HG03520 (cell line): ENCODE measurements around the gene TADA1.
"Not testable (repeated sequence)": the region's sequence is repeated elsewhere in the genome, so short reads cannot be mapped to it uniquely, and the experiment has no call there.

Experiments used
- ATAC-seq: cut with Tn5 transposase; IDR thresholded peaks from one replicate; pipeline ENCODE4 v1.9.1; 2021; ENCODE audit warnings: mild to moderate bottlenecking, moderate library complexity; ENCODE audit not compliant: unreplicated experiment

The TADA1 gene

DNA sequence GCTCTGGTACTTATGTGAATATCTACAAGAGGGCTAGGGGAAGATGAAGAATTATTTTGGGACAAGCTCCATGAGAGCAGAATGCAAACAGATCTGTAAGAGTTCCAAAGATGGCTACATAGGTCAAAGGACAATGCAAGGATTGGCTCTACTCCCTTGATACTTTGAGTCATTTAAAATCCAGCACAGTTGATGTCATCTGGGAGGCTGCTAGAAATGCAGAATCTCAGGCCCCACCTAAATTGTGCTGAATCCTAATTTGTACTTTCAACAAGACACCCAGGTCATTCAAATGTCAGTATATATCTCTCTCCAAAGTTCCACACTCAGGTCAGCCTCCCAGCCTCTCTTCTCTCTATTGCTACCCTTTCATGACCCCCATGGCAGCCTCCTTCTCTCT lies 23.7 kb upstream of the TADA1 start:
- no peak for ATAC-seq

DNA sequence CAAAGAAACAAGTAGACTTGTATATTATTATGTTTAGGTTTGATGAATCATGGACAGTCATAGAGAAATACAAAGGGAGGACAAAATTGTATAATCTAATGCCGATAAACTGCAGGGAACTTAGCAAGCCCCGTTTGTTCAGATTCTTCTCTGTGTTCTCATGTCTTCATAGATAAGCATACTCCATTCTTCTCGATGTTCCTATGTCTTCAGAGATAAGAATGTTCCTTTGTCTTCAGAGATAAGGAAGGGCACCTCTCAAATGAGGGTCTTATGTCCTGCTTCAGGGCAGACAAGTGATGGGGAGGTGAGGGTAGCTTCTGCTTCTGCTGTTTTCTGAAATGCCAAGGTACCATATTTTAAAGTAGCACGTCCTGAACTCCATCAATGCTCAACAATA lies 19.7 kb upstream of the TADA1 start:
- no peak for ATAC-seq

- no peak for ATAC-seq
Observed at GRCh38 chr1:166889776-166890175, 13.7 kb upstream of the TADA1 start.

DNA sequence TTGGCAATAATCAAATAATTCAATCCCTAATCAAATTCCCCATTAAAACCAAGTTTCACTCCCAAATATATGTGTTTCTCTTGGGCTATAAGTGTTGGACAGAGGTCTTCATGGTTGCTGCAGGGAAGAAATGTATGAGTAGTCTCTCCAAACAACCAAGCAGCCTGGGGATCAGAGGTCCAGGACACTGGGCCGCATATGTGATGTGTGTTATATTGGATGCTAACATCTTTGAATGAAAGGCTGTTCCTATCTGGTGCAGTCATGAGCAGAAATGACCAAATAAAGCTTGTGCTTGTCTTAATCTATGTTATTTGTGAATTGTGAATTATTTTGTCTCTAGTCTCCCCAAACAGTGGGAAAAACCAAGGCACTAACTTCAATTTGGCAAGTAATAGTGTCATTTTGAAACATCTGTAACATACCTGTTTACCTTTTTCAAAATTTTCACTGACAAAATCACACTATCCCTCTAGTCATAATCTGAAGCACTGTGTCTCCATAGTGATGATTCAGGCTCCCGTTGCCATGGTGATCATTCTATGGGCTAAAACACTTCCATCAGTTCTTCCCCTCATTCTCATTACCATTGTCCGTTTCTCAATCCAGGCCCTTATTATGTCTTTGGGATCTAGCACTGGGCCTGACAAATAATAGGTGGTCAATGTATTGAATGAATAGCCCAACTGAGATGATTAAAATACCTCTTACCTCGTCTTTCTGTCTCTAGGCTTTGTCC lies 12.5 kb upstream of the TADA1 start:
- ATAC-seq = no peak

DNA sequence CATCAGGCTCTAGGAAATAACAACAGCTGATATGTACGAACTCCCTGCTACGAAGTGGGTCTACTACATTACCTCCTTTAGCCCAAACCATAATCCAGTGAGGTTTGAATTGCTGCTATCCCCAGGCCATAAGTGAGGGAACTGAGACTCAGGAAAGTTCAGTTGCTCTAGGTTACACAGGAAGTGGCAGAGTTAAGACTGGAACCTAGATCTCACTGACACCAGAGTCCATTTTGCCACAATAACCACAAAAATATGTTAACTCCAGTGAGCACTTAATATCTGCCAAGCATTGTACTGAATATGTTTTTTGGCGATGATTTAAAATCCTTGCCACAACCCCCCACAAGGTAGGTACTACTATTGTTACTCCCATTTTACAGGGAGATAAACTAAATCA lies 8.9 kb upstream of the TADA1 start:
- peak; percentile 12 for ATAC-seq

GRCh38 chr1:166884040-166884642 lies 8.1 kb upstream of the TADA1 start:
- ATAC-seq = peak; percentile 61

DNA sequence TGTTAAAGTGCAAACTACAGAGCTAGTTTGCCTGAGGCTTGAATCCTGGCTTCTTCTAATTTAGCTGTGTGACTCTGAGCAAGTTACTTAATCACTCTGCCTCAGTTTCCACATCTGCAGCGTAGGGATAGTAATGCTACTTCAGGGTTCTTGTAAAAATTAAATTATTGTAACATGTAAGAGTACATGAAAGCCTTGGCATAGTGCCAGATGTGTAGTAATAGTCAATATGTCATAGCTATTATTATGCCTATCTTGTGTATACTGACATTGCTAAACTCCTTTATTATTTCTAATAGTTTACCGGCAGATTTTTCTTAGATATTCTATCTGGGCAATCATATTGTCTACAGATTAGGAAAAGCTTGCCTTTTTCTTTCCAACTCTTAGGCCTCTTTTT lies 6.8 kb upstream of the TADA1 start:
- ATAC-seq = no peak

DNA sequence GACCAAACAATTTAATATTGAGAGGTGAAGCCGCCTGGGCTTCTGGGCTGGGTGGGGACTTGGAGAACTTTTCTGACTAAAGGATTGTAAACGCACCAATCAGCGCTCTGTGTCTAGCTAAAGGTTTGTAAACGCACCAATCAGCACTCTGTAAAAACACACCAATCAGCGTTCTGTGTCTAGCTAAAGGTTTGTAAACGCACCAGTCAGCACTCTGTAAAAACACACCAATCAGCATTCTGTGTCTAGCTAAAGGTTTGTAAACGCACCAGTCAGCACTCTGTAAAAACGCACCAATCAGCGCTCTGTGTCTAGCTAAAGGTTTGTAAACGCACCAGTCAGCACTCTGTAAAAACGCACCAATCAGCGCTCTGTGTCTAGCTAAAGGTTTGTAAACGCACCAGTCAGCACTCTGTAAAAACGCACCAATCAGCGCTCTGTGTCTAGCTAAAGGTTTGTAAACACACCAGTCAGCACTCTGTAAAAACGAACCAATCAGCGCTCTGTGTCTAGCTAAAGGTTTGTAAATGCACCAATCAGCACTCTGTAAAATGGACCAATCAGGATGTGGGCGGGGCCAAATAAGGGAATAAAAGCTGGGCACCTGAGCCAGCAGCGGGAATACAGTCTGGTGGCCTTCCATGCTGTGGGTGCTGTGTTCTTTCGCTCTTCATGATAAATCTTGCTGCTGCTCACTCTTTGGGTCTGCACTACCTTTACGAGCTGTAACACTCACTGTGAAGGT lies 2.3 kb upstream of the TADA1 start:
- not testable (repeated sequence) for ATAC-seq

- ATAC-seq = peak; percentile 3
Observed at GRCh38 chr1:166876540-166876838, 425 bp upstream of the TADA1 start.

DNA sequence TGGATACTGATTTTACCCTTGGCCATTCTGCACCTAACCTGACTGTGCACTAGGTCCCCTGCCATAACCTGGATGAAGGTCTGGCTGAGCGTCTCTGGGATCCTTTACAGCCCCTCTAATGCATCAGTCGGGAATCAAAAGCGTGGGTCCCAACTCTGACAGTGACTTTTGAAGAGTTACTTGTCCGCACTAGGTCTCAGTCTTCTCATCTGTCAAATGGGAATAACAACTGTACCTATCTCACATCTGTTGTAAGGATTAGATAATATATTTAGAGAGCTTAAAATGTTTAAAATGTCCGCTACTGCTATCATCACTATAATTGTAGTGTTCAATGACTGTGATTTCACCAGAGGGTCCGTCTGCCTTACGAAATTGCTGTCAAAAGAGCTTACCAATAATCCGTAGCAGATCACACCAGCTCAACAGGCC lies 746 bp downstream of the TADA1 start:
- ATAC-seq = no peak

- no peak for ATAC-seq
Observed at GRCh38 chr1:166874464-166874863, 1.6 kb downstream of the TADA1 start.

GRCh38 chr1:166870584-166870983 lies 5.5 kb downstream of the TADA1 start:
- ATAC-seq = no peak

GRCh38 chr1:166869318-166870099 lies 6.6 kb downstream of the TADA1 start:
- ATAC-seq = no peak

GRCh38 chr1:166868639-166869038 lies 7.4 kb downstream of the TADA1 start:
- no peak for ATAC-seq

- no peak for ATAC-seq
Observed at GRCh38 chr1:166865926-166866325, 10.1 kb downstream of the TADA1 start.

DNA sequence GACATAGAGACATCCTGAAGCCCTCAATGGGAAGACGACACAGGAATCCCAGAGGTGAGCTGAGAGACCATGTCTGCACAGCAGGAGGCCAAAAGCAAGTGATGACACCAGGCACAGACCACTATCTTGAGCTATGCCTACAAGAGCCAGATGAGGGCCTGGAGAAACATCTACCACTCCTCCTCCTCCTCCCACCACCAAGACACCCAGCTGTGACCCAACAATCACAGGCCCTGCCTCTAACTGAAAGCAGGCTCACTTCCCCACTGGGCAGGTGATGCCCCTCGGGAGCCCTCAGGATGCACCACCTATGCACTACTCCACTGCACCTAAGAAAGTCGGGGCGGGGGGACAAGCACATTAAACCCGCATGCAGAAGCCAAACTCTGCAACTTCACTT lies 16.5 kb downstream of the TADA1 start:
- ATAC-seq = no peak

GRCh38 chr1:166858726-166859419 lies 17.2 kb downstream of the TADA1 start:
- no peak for ATAC-seq

DNA sequence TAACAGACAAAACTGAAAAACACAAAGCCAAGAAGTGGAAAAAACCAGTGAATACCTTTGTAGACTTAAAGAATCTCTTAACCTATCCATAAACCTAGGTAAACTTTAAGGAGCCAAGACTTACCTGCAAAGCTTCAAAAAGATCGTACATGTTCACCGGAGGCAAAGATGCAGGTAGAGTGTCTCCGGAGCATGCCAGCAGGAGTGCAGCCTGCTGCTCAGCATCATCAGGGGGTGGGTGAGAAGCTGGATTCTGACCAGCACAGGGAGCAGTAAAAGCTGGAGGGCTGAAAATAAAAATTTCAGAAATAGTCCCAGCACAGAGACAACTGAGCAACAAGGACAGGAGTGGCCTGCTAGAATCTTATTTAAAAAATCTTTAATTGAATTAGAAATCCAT lies 18.1 kb downstream of the TADA1 start:
- no peak for ATAC-seq

DNA sequence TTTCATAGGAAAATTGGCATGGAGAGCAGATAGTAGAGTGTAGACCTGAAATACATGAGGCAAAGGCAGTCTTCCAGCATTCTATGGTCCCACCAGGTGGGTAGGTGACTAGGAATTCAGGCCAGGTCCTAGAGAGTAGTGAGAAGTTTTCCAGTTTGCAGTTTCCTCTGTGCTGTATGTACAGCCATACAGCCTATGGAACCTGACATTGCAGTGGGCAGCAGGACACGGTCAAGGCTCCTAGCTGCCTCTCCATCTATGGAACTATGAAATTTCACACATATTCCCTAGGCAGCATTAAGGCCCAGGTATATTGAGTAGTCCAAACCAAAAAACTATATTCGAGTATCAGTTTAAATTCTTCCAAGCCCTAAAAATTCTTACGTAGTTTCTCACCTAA lies 20.5 kb downstream of the TADA1 start:
- no peak for ATAC-seq

GRCh38 chr1:166852918-166853317 lies 23.1 kb downstream of the TADA1 start:
- ATAC-seq = no peak

DNA sequence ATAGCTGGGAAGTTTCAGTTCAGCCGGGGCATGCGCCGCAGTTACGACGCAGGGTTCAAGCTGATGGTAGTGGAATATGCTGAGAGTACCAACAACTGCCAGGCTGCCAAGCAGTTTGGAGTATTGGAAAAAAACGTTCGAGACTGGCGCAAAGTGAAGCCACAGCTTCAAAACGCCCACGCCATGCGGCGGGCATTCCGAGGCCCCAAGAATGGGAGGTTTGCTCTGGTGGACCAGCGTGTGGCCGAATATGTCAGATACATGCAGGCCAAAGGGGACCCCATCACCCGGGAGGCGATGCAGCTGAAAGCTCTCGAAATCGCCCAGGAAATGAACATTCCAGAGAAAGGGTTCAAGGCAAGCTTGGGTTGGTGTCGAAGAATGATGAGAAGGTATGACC lies 26.9 kb downstream of the TADA1 start:
- no peak for ATAC-seq
